Loucy (cell line): ENCODE data around the gene TMEM59L.

Experiments
- CTCF ChIP-seq: fragments of 200-600 bp; sonication (generic); conservative IDR thresholded peaks from 2 replicates; pipeline ENCODE4 v1.5.1; 2014; ENCODE audit warnings: mild to moderate bottlenecking, antibody characterized with exemption, low read length
- EZH2phosphoT487 ChIP-seq: fragments of 200-600 bp; IDR thresholded peaks from 2 replicates; pipeline ENCODE4 v1.6.1; 2018; ENCODE audit warnings: antibody characterized with exemption, mild to moderate bottlenecking, moderate library complexity, borderline replicate concordance

- TF ChIP-seq CTCF (no peak), EZH2phosphoT487 (no peak)
These were observed 25.1 kb upstream of the TMEM59L start for GRCh38 chr19:18587561-18587960.
